ENCODE data around the gene TPK1.

TPK1 gene

DNA sequence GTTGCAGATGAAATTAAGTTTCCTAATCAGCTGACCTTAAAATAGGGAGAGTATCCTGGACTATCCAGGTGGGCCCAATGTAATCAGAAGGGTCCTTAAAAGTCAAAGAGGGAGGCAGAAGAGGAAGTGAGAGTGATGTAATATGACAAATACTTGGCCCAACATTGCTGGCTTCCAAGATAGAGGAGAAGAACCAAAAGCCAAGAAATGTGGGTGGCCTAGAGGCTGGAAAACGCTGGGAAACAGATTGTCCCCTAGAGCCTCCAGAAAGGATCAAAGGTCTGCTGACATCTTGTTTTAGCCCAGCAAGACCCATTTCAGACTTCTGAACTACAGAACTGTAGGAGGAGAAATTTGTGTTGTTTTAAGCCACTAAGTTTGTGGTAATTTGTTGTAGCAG, 352.7 kb downstream of the TPK1 start:
- no peaks in the 10 kb centered on the region for H3K9me3 ChIP-seq (ENCODE audit: control insufficient read depth, low read length)
- WGBS, 2 experiments = 64 to 65% methylated on average over 1 of the region's 1 CpG
- peaks cover 8% of the 10 kb centered on the region for H3K4me1 ChIP-seq (ENCODE audit: control insufficient read depth, insufficient read depth, low read length)
- no peak overlapping the region for H3K27ac ChIP-seq (ENCODE audit: insufficient read depth, low read depth, low read length, poor library complexity, severe bottlenecking)
- no peaks in the 10 kb centered on the region for H3K36me3 ChIP-seq (ENCODE audit: control insufficient read depth, insufficient read depth, low read length)
- H3K4me3 ChIP-seq (ENCODE audit: insufficient read depth, low read depth, low read length) = no peak overlapping the region
- no peaks in the 10 kb centered on the region for H3K27me3 ChIP-seq (ENCODE audit: control insufficient read depth, insufficient read depth, low read length, poor library complexity, severe bottlenecking)

DNA sequence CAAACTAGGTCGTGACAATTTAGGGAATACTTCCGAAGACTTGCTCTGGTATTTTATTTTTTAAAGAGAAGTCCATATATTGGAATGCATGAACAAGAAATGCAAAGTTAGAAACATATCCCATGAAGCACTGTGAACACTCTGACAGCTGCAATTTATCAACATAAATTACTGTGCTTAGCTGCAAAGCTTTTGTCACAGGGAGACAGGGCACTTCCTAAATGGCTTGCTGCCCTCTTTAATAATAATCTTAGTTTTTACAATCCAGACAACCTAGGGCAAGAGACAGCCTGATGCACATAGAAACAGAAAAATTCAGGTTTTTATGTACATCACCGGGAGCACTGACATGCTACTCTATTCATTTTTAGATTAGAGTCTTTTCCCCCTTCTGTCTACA, 354.0 kb downstream of the TPK1 start:
- Histone ChIP-seq H3K36me3 (ENCODE audit: control insufficient read depth, insufficient read depth, low read length) (no peaks in the 10 kb centered on the region), H3K9me3 (ENCODE audit: control insufficient read depth, low read length) (no peaks in the 10 kb centered on the region), H3K27me3 (ENCODE audit: control insufficient read depth, insufficient read depth, low read length, poor library complexity, severe bottlenecking) (no peaks in the 10 kb centered on the region), H3K27ac (ENCODE audit: insufficient read depth, low read depth, low read length, poor library complexity, severe bottlenecking) (no peak overlapping the region), H3K4me1 (ENCODE audit: control insufficient read depth, insufficient read depth, low read length) (no peaks in the 10 kb centered on the region), H3K4me3 (ENCODE audit: insufficient read depth, low read depth, low read length) (no peak overlapping the region)
- WGBS, 2 experiments = 68% methylated on average over 3 of the region's 3 CpGs; no CpG with 5 or more reads in 1 of the 2 experiments

DNA sequence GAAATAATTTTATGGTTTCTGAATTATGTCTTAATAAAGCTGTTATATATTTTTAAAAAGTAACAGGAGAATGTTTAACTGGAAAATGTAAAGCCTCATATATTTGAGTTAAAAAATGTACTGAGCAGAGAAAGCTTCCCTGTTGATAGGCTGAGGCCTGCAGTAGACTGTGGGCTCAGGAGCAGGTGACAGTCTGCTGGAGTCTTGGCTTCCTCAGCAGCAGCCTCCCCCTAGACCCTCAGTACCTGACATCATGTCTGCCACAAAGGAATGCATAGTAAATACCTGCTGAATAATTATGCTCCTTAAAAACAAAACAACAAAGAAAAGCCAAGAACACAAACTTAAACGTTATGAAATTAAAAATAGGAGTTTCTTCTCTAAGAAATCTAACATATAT, 358.5 kb downstream of the TPK1 start:
- WGBS, 2 experiments = no CpG with 5 or more reads among the region's 1 CpG
- Histone ChIP-seq H3K27ac (ENCODE audit: insufficient read depth, low read depth, low read length, poor library complexity, severe bottlenecking) (no peak overlapping the region), H3K4me1 (ENCODE audit: control insufficient read depth, insufficient read depth, low read length) (peaks cover 7% of the 10 kb centered on the region), H3K4me3 (ENCODE audit: insufficient read depth, low read depth, low read length) (no peak overlapping the region), H3K36me3 (ENCODE audit: control insufficient read depth, insufficient read depth, low read length) (no peaks in the 10 kb centered on the region), H3K9me3 (ENCODE audit: control insufficient read depth, low read length) (no peaks in the 10 kb centered on the region), H3K27me3 (ENCODE audit: control insufficient read depth, insufficient read depth, low read length, poor library complexity, severe bottlenecking) (no peaks in the 10 kb centered on the region)

DNA sequence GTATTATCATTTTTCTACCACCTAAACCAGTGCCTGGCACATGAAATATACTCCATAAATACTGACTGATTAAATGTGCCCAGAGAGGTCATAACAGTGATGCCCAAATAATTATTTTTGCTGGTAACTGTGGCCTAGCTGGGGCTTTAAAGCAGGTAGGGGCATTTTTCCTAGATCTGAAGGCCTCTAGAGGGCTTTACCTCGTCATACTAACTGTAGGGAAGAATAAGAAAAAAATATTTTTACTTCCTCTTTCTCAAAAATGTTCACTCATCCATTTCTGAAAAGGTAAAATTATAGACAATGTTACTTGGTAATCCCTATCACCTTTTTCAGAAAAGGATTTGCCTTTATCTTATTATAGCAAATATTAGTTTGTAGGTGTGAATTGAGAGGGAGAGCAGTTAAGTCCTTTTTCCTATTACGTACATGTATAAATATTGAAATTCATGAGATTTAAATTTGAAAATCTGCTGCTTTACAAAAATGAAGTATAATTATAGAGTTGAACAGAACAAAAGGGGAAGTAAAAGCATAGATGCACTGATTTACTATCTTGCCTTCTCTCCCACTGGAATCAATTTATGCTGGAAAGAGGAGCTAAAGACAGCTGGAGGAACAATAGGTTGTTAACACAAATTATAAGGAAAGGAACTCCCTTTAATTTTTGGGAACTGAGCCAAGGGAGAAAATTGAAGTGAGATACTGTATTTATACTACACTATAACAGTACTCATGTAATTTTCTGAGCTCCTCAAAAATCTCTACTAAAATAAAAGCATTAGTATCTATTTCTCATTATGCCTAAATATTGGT, 360.8 kb downstream of the TPK1 start:
- Histone ChIP-seq H3K36me3 (ENCODE audit: control insufficient read depth, insufficient read depth, low read length) (no peaks in the 10 kb centered on the region), H3K4me3 (ENCODE audit: insufficient read depth, low read depth, low read length) (no peak overlapping the region), H3K27me3 (ENCODE audit: control insufficient read depth, insufficient read depth, low read length, poor library complexity, severe bottlenecking) (no peaks in the 10 kb centered on the region), H3K4me1 (ENCODE audit: control insufficient read depth, insufficient read depth, low read length) (peaks cover 7% of the 10 kb centered on the region), H3K9me3 (ENCODE audit: control insufficient read depth, low read length) (no peaks in the 10 kb centered on the region), H3K27ac (ENCODE audit: insufficient read depth, low read depth, low read length, poor library complexity, severe bottlenecking) (no peak overlapping the region)
- 100% methylated on average over 1 of the region's 2 CpGs for WGBS, 2 experiments

DNA sequence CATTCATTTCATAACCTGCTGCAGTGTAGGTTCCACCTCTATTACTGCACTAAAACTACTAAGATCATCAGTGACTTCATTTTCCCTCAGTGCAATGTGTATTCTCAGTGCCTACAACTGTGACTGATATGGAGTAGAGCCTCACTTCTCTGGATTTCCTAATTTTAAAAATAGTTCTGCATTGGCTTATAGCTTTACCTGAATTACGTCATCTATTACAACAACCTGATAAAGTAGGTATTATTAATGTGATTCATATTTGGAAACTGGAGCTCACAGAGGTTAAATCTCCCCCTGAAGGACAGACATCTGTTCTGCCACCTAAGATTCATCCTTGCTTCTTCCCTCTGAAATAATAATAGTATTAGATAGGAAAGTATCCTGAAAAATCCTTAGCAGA, 361.5 kb downstream of the TPK1 start:
- H3K4me1 ChIP-seq (ENCODE audit: control insufficient read depth, insufficient read depth, low read length) = peaks cover 7% of the 10 kb centered on the region
- no peaks in the 10 kb centered on the region for H3K36me3 ChIP-seq (ENCODE audit: control insufficient read depth, insufficient read depth, low read length)
- no peaks in the 10 kb centered on the region for H3K27me3 ChIP-seq (ENCODE audit: control insufficient read depth, insufficient read depth, low read length, poor library complexity, severe bottlenecking)
- WGBS, 2 experiments = no CpG with 5 or more reads among the region's 1 CpG
- H3K9me3 ChIP-seq (ENCODE audit: control insufficient read depth, low read length) = no peaks in the 10 kb centered on the region
- H3K27ac ChIP-seq (ENCODE audit: insufficient read depth, low read depth, low read length, poor library complexity, severe bottlenecking) = no peak overlapping the region
- H3K4me3 ChIP-seq (ENCODE audit: insufficient read depth, low read depth, low read length) = no peak overlapping the region

DNA sequence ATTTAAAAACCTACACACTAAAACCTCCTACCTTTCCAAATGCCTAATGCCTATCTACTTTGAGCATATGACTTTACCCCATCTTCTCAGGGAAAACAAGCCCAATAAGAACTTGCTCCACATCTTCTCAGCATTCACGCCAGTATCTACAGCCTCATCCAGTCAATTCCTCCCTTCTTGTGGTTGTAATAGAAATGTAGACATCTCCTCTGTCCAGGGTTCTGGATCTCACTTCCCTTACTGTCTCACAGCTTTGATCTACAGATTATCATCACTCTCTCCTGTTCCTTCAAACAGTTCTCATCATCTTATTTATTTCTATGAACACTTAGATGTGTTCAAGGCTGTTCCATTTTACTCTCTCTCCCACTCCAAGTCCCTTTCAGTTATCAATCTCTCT, 361.9 kb downstream of the TPK1 start:
- H3K27ac ChIP-seq (ENCODE audit: insufficient read depth, low read depth, low read length, poor library complexity, severe bottlenecking) = no peak overlapping the region
- H3K4me3 ChIP-seq (ENCODE audit: insufficient read depth, low read depth, low read length) = no peak overlapping the region
- H3K4me1 ChIP-seq (ENCODE audit: control insufficient read depth, insufficient read depth, low read length) = peaks cover 7% of the 10 kb centered on the region
- 88 to 100% methylated on average over 1 of the region's 1 CpG for WGBS, 2 experiments
- no peaks in the 10 kb centered on the region for H3K9me3 ChIP-seq (ENCODE audit: control insufficient read depth, low read length)
- H3K27me3 ChIP-seq (ENCODE audit: control insufficient read depth, insufficient read depth, low read length, poor library complexity, severe bottlenecking) = no peaks in the 10 kb centered on the region
- H3K36me3 ChIP-seq (ENCODE audit: control insufficient read depth, insufficient read depth, low read length) = no peaks in the 10 kb centered on the region

DNA sequence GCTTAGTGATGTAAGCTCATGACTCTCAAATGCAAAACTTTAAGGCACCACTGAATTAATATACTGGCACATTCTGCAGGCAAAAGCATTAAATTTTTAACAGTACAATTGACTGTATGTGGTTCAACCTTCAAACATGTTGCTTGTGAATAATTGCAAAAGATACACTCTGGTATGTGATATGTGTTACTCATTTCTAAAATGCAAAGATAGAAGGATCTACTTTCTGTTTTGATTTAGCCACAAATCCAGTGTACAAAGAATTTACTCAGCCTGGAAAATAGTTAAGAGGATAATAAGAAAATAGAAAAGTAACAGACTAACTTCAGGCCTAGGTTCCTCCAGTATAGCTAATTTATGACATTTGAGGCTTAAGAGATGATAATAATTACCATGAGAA, 365.8 kb downstream of the TPK1 start:
- no peaks in the 10 kb centered on the region for H3K36me3 ChIP-seq (ENCODE audit: control insufficient read depth, insufficient read depth, low read length)
- no peaks in the 10 kb centered on the region for H3K4me1 ChIP-seq (ENCODE audit: control insufficient read depth, insufficient read depth, low read length)
- no peaks in the 10 kb centered on the region for H3K27me3 ChIP-seq (ENCODE audit: control insufficient read depth, insufficient read depth, low read length, poor library complexity, severe bottlenecking)
- H3K27ac ChIP-seq (ENCODE audit: insufficient read depth, low read depth, low read length, poor library complexity, severe bottlenecking) = no peak overlapping the region
- H3K9me3 ChIP-seq (ENCODE audit: control insufficient read depth, low read length) = no peaks in the 10 kb centered on the region
- no peak overlapping the region for H3K4me3 ChIP-seq (ENCODE audit: insufficient read depth, low read depth, low read length)

DNA sequence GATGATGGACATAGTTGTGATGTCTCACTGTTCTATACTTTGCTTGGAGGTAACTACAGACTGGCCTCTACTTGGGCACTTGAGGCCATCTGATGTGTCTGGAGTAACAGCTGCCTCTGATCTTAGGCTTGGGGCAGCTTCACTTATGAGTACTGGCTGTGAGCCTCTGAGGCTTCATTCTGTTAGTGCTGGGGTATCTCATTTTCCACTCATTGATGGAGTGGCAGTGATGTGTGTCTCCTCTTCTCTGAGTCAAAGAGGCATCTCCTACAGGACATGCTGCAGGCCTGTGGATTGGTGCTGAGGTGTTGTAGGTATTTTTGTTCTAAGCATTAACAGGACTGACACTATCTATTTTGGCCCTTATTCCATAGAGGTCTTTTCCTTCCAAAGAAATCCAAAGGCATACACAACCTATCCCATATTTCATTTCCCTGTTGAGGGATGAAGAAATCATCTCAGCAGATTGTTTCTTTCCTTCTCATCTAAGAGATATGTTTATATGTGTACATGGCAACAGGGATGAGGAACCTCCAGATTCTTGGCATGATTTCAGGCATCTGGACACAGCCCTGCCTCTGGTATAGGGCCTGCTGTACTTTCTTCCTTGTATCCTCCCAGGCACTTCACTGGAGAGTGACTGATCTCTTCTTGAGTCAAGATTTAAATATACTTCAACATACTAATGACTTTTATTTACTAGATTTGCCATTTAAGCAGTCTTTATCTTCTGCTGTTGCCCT, 366.7 kb downstream of the TPK1 start:
- H3K36me3 ChIP-seq (ENCODE audit: control insufficient read depth, insufficient read depth, low read length) = no peaks in the 10 kb centered on the region
- no peak overlapping the region for H3K27ac ChIP-seq (ENCODE audit: insufficient read depth, low read depth, low read length, poor library complexity, severe bottlenecking)
- H3K4me3 ChIP-seq (ENCODE audit: insufficient read depth, low read depth, low read length) = no peak overlapping the region
- H3K27me3 ChIP-seq (ENCODE audit: control insufficient read depth, insufficient read depth, low read length, poor library complexity, severe bottlenecking) = no peaks in the 10 kb centered on the region
- H3K9me3 ChIP-seq (ENCODE audit: control insufficient read depth, low read length) = no peaks in the 10 kb centered on the region
- no peaks in the 10 kb centered on the region for H3K4me1 ChIP-seq (ENCODE audit: control insufficient read depth, insufficient read depth, low read length)

DNA sequence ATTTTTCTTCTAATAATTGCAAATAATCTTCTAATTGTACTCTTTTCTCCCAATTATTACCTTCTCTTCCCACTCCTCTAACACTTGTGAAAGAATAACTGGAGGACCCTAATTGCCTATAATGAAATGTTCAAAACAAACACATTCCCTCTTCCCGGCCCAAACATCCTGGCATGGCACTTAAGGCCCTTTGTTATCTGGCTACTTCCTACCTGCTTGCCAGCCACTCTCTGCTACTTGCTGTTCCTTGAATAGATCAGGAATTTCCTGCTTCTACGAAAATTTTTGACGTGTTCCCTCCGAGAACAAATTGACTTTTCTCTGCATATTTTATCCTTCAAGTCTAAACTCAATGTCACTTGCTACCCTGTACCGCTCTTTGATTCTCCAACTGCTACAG, 376.2 kb downstream of the TPK1 start:
- 79 to 83% methylated on average over 5 of the region's 5 CpGs for WGBS, 2 experiments
- Histone ChIP-seq H3K4me1 (ENCODE audit: control insufficient read depth, insufficient read depth, low read length) (no peaks in the 10 kb centered on the region), H3K9me3 (ENCODE audit: control insufficient read depth, low read length) (no peaks in the 10 kb centered on the region), H3K27me3 (ENCODE audit: control insufficient read depth, insufficient read depth, low read length, poor library complexity, severe bottlenecking) (no peaks in the 10 kb centered on the region), H3K27ac (ENCODE audit: insufficient read depth, low read depth, low read length, poor library complexity, severe bottlenecking) (peak overlapping the region; percentile 8), H3K36me3 (ENCODE audit: control insufficient read depth, insufficient read depth, low read length) (no peaks in the 10 kb centered on the region), H3K4me3 (ENCODE audit: insufficient read depth, low read depth, low read length) (no peak overlapping the region)

DNA sequence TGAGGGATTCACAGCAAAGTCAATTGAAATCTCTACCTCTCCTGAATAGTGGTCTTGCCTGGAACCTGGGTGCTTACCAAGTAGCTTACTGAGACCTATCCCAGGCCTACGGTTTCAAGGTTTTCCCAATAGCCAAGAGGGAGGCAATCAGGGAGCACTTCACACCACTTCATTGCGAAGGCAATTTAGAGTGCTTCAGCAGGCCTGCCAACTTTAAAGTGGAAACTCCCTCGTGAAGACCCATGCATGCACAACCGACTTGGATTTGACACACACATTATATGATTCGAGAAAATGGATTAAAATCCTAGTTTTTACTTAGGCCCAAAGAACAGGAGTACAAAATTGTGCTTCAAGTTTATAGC, 380.8 kb downstream of the TPK1 start:
- Histone ChIP-seq H3K9me3 (ENCODE audit: control insufficient read depth, low read length) (no peaks in the 10 kb centered on the region), H3K27ac (ENCODE audit: insufficient read depth, low read depth, low read length, poor library complexity, severe bottlenecking) (no peak overlapping the region), H3K36me3 (ENCODE audit: control insufficient read depth, insufficient read depth, low read length) (no peaks in the 10 kb centered on the region), H3K4me1 (ENCODE audit: control insufficient read depth, insufficient read depth, low read length) (no peaks in the 10 kb centered on the region), H3K4me3 (ENCODE audit: insufficient read depth, low read depth, low read length) (no peak overlapping the region), H3K27me3 (ENCODE audit: control insufficient read depth, insufficient read depth, low read length, poor library complexity, severe bottlenecking) (no peaks in the 10 kb centered on the region)
- 74 to 79% methylated on average over 5 of the region's 5 CpGs for WGBS, 2 experiments
